HG03439 (cell line): ENCODE measurements around the gene POLR2M.

ENCODE experiments used
- ATAC-seq: cut with Tn5 transposase; IDR thresholded peaks from one replicate; pipeline ENCODE4 v1.9.1; 2021; ENCODE audit warnings: mild to moderate bottlenecking, moderate library complexity; ENCODE audit not compliant: unreplicated experiment

POLR2M gene

GRCh38 chr15:57691082-57691481 lies 15.4 kb upstream of the POLR2M start:
- no peak for ATAC-seq

GRCh38 chr15:57692709-57693108 lies 13.8 kb upstream of the POLR2M start:
- no peak for ATAC-seq

- ATAC-seq = no peak
Measured at GRCh38 chr15:57694279-57694678, 12.2 kb upstream of the POLR2M start.

- no peak for ATAC-seq
Measured at GRCh38 chr15:57696146-57696545, 10.4 kb upstream of the POLR2M start.

GRCh38 chr15:57697588-57697987 lies 8.9 kb upstream of the POLR2M start:
- no peak for ATAC-seq

- ATAC-seq = no peak
Measured at GRCh38 chr15:57698243-57698642, 8.3 kb upstream of the POLR2M start.

GRCh38 chr15:57698991-57699390 lies 7.5 kb upstream of the POLR2M start:
- no peak for ATAC-seq

GRCh38 chr15:57703387-57703786 lies 3.1 kb upstream of the POLR2M start:
- ATAC-seq = no peak

GRCh38 chr15:57704441-57704840 lies 2.1 kb upstream of the POLR2M start:
- no peak for ATAC-seq

- ATAC-seq = no peak
Measured at GRCh38 chr15:57705746-57706404, 639 bp upstream of the POLR2M start.

GRCh38 chr15:57708047-57708446 lies 1.5 kb downstream of the POLR2M start:
- no peak for ATAC-seq

GRCh38 chr15:57718309-57718708 lies 11.8 kb downstream of the POLR2M start:
- ATAC-seq = no peak

GRCh38 chr15:57720867-57721266 lies 14.4 kb downstream of the POLR2M start:
- no peak for ATAC-seq

- ATAC-seq = no peak
Measured at GRCh38 chr15:57726411-57726810, 19.9 kb downstream of the POLR2M start.

- no peak for ATAC-seq
Measured at GRCh38 chr15:57727031-57727430, 20.5 kb downstream of the POLR2M start.

- ATAC-seq = no peak
Measured at GRCh38 chr15:57728436-57728835, 21.9 kb downstream of the POLR2M start.

- ATAC-seq = no peak
Measured at GRCh38 chr15:57730876-57731275, 24.4 kb downstream of the POLR2M start.

GRCh38 chr15:57731530-57732103 lies 25.1 kb downstream of the POLR2M start:
- no peak for ATAC-seq

GRCh38 chr15:57732526-57733331 lies 26.2 kb downstream of the POLR2M start:
- no peak for ATAC-seq

- ATAC-seq = no peak
Measured at GRCh38 chr15:57734860-57735259, 28.3 kb downstream of the POLR2M start.

- no peak for ATAC-seq
Measured at GRCh38 chr15:57735431-57735830, 28.9 kb downstream of the POLR2M start.

- no peak for ATAC-seq
Measured at GRCh38 chr15:57735891-57736290, 29.4 kb downstream of the POLR2M start.
